ENCODE measurements around the gene RNH1.
"Not testable (repeated sequence)": the region's sequence is repeated elsewhere in the genome, so short reads cannot be mapped to it uniquely, and the experiment has no call there.

RNH1 gene

GRCh38 chr11:476416-476815, 30.6 kb downstream of the RNH1 start:
- DNase-seq (ENCODE audit: low read depth), result no peak

GRCh38 chr11:475941-476340, 31.1 kb downstream of the RNH1 start:
- no peak for DNase-seq (ENCODE audit: low read depth)

GRCh38 chr11:474914-475506, 32.0 kb downstream of the RNH1 start:
- DNase-seq (ENCODE audit: low read depth), result no peak

- no peak for DNase-seq (ENCODE audit: low read depth)
These were observed 32.9 kb downstream of the RNH1 start for GRCh38 chr11:473962-474785.

GRCh38 chr11:473415-473814, 33.6 kb downstream of the RNH1 start:
- no peak for DNase-seq (ENCODE audit: low read depth)

GRCh38 chr11:472816-473215, 34.2 kb downstream of the RNH1 start:
- no peak for DNase-seq (ENCODE audit: low read depth)

GRCh38 chr11:472272-472671, 34.8 kb downstream of the RNH1 start:
- DNase-seq (ENCODE audit: low read depth), result no peak

- no peak for DNase-seq (ENCODE audit: low read depth)
These were observed 35.4 kb downstream of the RNH1 start for GRCh38 chr11:471468-472145.

- DNase-seq (ENCODE audit: low read depth), result no peak
These were observed 37.1 kb downstream of the RNH1 start for GRCh38 chr11:469684-470560.

GRCh38 chr11:469026-469683, 37.9 kb downstream of the RNH1 start:
- DNase-seq (ENCODE audit: low read depth), result not testable (repeated sequence)

- DNase-seq (ENCODE audit: low read depth), result no peak
These were observed 38.5 kb downstream of the RNH1 start for GRCh38 chr11:468493-468892.

- no peak for DNase-seq (ENCODE audit: low read depth)
These were observed 39.0 kb downstream of the RNH1 start for GRCh38 chr11:468036-468435.

- DNase-seq (ENCODE audit: low read depth), result no peak
These were observed 41.0 kb downstream of the RNH1 start for GRCh38 chr11:465896-466530.

- DNase-seq (ENCODE audit: low read depth), result no peak
These were observed 42.7 kb downstream of the RNH1 start for GRCh38 chr11:464316-464715.

GRCh38 chr11:462107-462890, 44.7 kb downstream of the RNH1 start:
- DNase-seq (ENCODE audit: low read depth), result no peak

- DNase-seq (ENCODE audit: low read depth), result no peak
These were observed 45.4 kb downstream of the RNH1 start for GRCh38 chr11:461626-462025.

GRCh38 chr11:460331-461199, 46.5 kb downstream of the RNH1 start:
- DNase-seq (ENCODE audit: low read depth), result no peak

GRCh38 chr11:459511-460220, 47.4 kb downstream of the RNH1 start:
- no peak for DNase-seq (ENCODE audit: low read depth)
